SJSA1 (cell line): ENCODE measurements around the gene MEX3D. TPM values are rescaled to one million over a fixed set of nuclear protein-coding genes. Genes with fewer than 3 reads are reported as not detected.
A peak's percentile ranks its signal among the peaks of the same experiment; 100 is the strongest.

ENCODE experiments used
- DNase-seq, 2 experiments: peaks; one replicate each; pipeline ENCODE4 v3.0.0-alpha.2; 2015 to 2020; ENCODE audit warnings: low spot score in 2 of 2, low read depth in 1 of 2
- H3K27ac ChIP-seq: fragments of 250-450 bp; sonication (Bioruptor Pico); 2 replicates; pipeline ENCODE4 v1.5.1; 2020; ENCODE audit warnings: mild to moderate bottlenecking, moderate library complexity
- H3K27me3 ChIP-seq: fragments of 250-450 bp; sonication (Bioruptor Pico); replicated peaks from 2 replicates; pipeline ENCODE4 v1.5.1; 2020; ENCODE audit warnings: mild to moderate bottlenecking, moderate library complexity
- H3K36me3 ChIP-seq: fragments of 250-450 bp; sonication (Bioruptor Pico); 2 replicates; pipeline ENCODE4 v1.5.1; 2020; ENCODE audit warnings: mild to moderate bottlenecking
- H3K4me1 ChIP-seq: fragments of 250-450 bp; sonication (Bioruptor Pico); replicated peaks from 2 replicates; pipeline ENCODE4 v1.6.1; 2021; ENCODE audit warnings: mild to moderate bottlenecking
- H3K4me3 ChIP-seq: fragments of 250-450 bp; sonication (Bioruptor Pico); 2 replicates; pipeline ENCODE4 v1.5.1; 2020; ENCODE audit warnings: mild to moderate bottlenecking
- H3K9me3 ChIP-seq: fragments of 250-450 bp; sonication (Bioruptor Pico); replicated peaks from 2 replicates; pipeline ENCODE4 v1.5.1; 2020; ENCODE audit warnings: mild to moderate bottlenecking
- total RNA-seq: library from RNA; depleted of rRNA; stranded (reverse); fragments of >200 nt; shearing (Covaris generic); gene quantifications from 2 replicates; pipeline ENCODE4 v1.2.3, GENCODE V29; 2014

Gene MEX3D
- total RNA-seq, 1 experiment from 2014 or later: 109 TPM

DNA sequence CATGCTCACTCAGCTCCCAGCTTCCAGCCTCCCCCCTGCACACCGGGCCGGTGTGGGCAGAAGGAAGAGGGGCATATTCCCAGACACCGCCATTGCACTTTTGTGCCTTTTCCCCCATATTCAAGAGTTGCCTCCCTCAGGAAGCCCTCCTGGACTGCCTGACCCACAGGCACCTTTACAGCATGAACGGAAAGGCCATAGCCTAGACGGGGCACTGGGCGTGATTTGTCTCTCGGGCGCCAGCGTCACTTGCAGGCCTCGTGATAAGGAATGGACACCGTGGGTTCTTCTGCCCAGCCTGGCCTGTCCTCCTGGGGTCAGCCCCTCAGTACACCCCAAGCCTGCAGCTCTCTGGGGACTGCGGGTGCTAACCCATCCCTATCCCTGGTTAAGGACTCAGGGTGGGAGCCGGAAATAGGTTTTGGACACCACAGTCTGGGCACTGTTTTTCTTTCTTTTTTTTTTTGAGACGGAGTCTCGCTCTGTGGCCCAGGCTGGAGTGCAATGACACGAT lies 38.1 kb upstream of the MEX3D start:
- Histone ChIP-seq H3K4me3 (peak overlapping the region; percentile 84), H3K27ac (peak overlapping the region; percentile 15; the same call in 1 of the 2 replicates), H3K4me1 (peaks cover 21% of the 10 kb centered on the region), H3K27me3 (no peaks in the 10 kb centered on the region), H3K9me3 (no peaks in the 10 kb centered on the region), H3K36me3 (peaks cover 28% of the 10 kb centered on the region)
- peak in 1 of 2 experiments; percentile 44 for DNase-seq

DNA sequence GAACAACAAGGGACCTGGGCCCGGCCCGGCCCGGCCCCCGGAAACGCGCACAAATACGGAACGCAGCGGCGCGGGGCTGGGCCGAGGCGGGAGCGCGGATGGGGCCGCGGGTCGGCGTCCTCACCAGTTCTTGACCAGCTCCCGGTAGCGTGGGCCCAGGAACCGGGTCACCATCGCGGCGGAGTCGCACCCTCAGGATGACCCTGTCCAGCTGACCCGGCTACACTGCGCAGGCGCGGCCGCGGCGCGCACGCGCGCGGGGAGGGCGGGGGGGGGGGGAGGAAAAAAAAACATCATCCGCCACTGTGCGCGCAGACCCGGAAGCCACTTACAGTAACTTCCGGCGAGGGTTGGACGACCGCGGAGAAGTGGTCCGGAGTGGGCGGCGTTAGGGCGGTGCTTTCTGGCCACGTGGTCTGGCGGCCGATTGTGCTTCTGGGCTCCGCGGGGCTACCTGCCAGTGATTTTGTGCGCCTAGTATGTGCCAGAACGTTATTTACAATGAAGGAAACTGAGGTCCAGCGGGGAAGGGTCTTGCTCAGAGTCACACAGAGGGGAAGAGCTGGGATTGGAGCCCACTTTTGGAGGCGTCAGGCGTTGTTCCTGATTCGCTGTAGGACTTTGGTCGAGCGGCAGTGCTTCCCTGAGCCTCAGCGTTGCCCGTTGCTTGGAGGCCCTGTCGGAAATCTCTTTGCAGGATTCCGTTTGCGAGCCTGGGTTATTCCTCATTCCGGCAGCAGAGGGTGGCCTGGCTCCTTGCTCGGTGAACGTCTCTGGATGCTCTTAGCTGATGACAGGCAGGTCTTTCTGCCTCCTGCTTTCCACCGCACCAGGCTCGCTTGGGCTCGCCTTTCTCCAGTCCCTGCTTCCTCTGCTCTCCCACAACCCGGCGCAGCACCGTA lies 37.4 kb upstream of the MEX3D start, which contains the start of gene UQCR11:
Gene UQCR11, minus strand, starts transcription at position 227 of the 902 bp plus-strand sequence. Its CDS starts 53 bp downstream, at position 174.
- Histone ChIP-seq H3K4me1 (peaks cover 21% of the 10 kb centered on the region), H3K4me3 (peak within 1 kb of the TSS; percentile 84), H3K27ac (peak within 1 kb of the TSS; percentile 40), H3K36me3 (peaks cover 31% of the 10 kb centered on the region), H3K9me3 (no peaks in the 10 kb centered on the region), H3K27me3 (no peaks in the 10 kb centered on the region)
- DNase-seq: peak; percentile 95

- H3K36me3 ChIP-seq: peaks cover 52% of the 10 kb centered on the region
- H3K4me3 ChIP-seq: no peak overlapping the region
- peaks cover 21% of the 10 kb centered on the region for H3K4me1 ChIP-seq
- no peaks in the 10 kb centered on the region for H3K9me3 ChIP-seq
- H3K27ac ChIP-seq: no peak overlapping the region
- no peak for DNase-seq
- H3K27me3 ChIP-seq: no peaks in the 10 kb centered on the region
These were observed 34.1 kb upstream of the MEX3D start for GRCh38 chr19:1602091-1602707.

GRCh38 chr19:1601613-1602064 lies 33.5 kb upstream of the MEX3D start:
- Histone ChIP-seq H3K27ac (no peak overlapping the region), H3K4me3 (no peak overlapping the region), H3K9me3 (no peaks in the 10 kb centered on the region), H3K4me1 (peaks cover 21% of the 10 kb centered on the region), H3K27me3 (no peaks in the 10 kb centered on the region), H3K36me3 (peaks cover 57% of the 10 kb centered on the region)
- DNase-seq: no peak

- no peaks in the 10 kb centered on the region for H3K9me3 ChIP-seq
- peaks cover 65% of the 10 kb centered on the region for H3K36me3 ChIP-seq
- no peak overlapping the region for H3K4me3 ChIP-seq
- peaks cover 9% of the 10 kb centered on the region for H3K4me1 ChIP-seq
- no peak overlapping the region for H3K27ac ChIP-seq
- DNase-seq: no peak
- no peaks in the 10 kb centered on the region for H3K27me3 ChIP-seq
These were observed 31.3 kb upstream of the MEX3D start for GRCh38 chr19:1599460-1599846.

DNA sequence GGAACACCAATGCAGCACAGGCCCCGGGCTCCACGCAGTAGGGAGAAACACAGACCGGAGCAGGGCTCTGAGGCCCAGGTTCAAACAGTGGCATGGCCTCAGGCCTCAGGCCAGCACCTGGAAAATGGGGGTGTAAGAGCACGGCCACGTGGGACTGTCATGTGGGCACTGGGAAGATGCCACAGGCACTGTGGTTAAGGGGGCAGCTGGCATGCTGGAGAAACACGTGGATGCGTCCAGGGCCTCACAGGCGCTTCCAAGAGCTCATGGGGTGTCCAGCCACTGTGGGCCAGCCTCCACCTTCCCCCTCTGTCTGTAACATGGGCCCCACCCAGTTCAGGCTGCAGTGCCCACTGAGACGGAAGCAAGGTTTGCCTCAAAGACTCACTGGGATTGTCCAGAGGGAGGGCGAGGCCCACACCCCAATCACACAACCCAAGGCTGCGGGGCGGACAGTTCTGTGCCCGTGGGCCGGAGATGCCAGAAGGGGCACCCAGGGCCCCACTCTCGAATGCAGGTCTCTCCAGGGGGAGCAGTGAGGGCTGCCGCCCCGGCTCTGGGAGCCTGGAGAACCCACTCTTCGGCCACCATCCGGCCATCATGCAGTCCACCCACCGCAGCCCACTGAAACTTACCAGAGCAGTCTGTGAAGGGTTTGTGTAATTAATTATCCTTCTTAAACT lies 30.8 kb upstream of the MEX3D start:
- Histone ChIP-seq H3K27me3 (no peaks in the 10 kb centered on the region), H3K4me1 (peaks cover 4% of the 10 kb centered on the region), H3K9me3 (no peaks in the 10 kb centered on the region), H3K36me3 (peaks cover 70% of the 10 kb centered on the region), H3K4me3 (no peak overlapping the region), H3K27ac (no peak overlapping the region)
- no peak for DNase-seq

GRCh38 chr19:1593501-1593772 lies 25.3 kb upstream of the MEX3D start:
- H3K36me3 ChIP-seq: peaks cover 56% of the 10 kb centered on the region
- H3K27me3 ChIP-seq: no peaks in the 10 kb centered on the region
- H3K27ac ChIP-seq: no peak overlapping the region
- no peaks in the 10 kb centered on the region; the same call in 1 of the 2 replicates for H3K9me3 ChIP-seq
- DNase-seq: no peak
- peak overlapping the region; percentile 89; the same call in 1 of the 2 replicates for H3K4me3 ChIP-seq
- peaks cover 15% of the 10 kb centered on the region for H3K4me1 ChIP-seq

- Histone ChIP-seq H3K36me3 (peaks cover 52% of the 10 kb centered on the region), H3K27ac (peak within 1 kb of the TSS; percentile 86), H3K27me3 (no peaks in the 10 kb centered on the region), H3K9me3 (no peaks in the 10 kb centered on the region; the same call in 1 of the 2 replicates), H3K4me1 (peaks cover 15% of the 10 kb centered on the region), H3K4me3 (peak within 1 kb of the TSS; percentile 89)
- DNase-seq: peak; percentile 93 to 94
These were observed 24.8 kb upstream of the MEX3D start, which contains the start of gene MBD3 for GRCh38 chr19:1592755-1593500. MBD3 (minus strand) TSS chr19:1592865; CDS start chr19:1592631, 234 bp downstream.

- Histone ChIP-seq H3K27me3 (no peaks in the 10 kb centered on the region), H3K4me3 (peak overlapping the region; percentile 89), H3K36me3 (peaks cover 45% of the 10 kb centered on the region), H3K9me3 (no peaks in the 10 kb centered on the region; the same call in 1 of the 2 replicates), H3K4me1 (peaks cover 15% of the 10 kb centered on the region), H3K27ac (peak overlapping the region; percentile 86)
- peak; percentile 82 to 85 for DNase-seq
These were observed 24.1 kb upstream of the MEX3D start for GRCh38 chr19:1592024-1592754.

GRCh38 chr19:1591421-1592023 lies 23.4 kb upstream of the MEX3D start:
- H3K4me1 ChIP-seq: peaks cover 15% of the 10 kb centered on the region
- H3K4me3 ChIP-seq: peak overlapping the region; percentile 89
- H3K36me3 ChIP-seq: peaks cover 38% of the 10 kb centered on the region
- peak overlapping the region; percentile 86 for H3K27ac ChIP-seq
- DNase-seq: peak in 1 of 2 experiments; percentile 37
- no peaks in the 10 kb centered on the region; the same call in 1 of the 2 replicates for H3K9me3 ChIP-seq
- H3K27me3 ChIP-seq: no peaks in the 10 kb centered on the region

DNA sequence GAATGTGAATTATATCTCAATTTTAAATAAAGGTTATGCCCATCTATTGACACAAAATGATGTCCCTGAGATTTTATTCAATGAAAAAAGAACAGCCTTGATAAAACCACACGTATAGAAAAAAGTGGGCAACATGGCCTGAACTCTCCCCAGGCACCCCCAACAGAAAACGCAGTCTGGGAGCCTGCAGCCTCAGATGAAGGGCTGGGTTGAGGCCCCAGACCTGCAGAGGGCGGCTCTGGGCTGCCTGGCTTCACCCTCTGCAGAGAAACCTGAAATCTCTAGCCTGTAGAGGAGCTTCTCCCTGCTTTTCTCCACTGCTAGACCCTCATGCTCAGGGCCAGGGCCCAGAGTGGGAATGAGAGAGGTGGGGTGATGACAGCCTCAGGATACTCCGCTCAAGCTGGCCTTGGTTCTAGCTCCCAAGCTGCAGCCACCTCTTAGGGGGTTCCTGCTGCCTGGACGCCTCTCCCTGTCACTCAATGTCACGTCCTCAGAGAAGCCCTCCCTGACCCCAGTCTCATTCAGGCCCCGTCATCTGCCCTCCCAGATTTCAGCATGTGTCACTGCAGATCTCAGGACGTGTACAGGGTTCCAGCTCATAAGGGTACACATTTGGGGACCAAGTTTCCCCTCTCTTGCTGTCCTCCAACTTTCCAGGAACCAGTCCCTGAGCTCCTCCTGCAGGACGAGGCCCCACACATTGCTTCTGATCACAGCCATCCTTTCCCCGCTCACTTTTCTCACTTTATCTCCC lies 22.7 kb upstream of the MEX3D start:
- Histone ChIP-seq H3K4me1 (peaks cover 15% of the 10 kb centered on the region), H3K4me3 (peak overlapping the region; percentile 89), H3K36me3 (peaks cover 40% of the 10 kb centered on the region), H3K27me3 (no peaks in the 10 kb centered on the region), H3K27ac (no peak overlapping the region), H3K9me3 (no peaks in the 10 kb centered on the region; the same call in 1 of the 2 replicates)
- DNase-seq: peak in 1 of 2 experiments; percentile 25
